ENCODE measurements around the gene SAAL1.

DNA sequence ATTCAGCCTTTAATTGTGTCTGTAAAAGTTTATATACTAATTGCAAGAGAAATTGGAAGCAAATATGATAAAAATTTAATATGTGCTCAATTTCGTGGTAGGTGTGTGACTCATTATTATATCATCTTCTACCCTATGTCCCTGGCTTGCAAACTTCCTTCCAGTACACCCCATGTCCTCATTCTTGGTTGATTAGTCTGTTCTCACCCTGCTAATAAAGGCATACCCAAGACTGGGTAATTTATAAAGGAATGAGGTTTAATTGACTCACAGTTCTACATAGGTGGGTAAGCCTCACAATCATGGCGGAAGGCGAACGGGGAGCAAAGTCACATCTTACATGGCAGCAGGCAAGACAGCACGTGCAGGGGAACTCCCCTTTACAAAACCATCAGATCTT lies 38.4 kb upstream of the SAAL1 start:
- TF ChIP-seq ZNF274 (IDR thresholded peaks at IDR 0.05; ENCODE audit: low read depth, low read length) (no peak), YY1 (IDR thresholded peaks at IDR 0.05; ENCODE audit: insufficient read depth, insufficient read length) (no peak), SUZ12 (IDR thresholded peaks at IDR 0.05; ENCODE audit: extremely low read depth, insufficient read depth, insufficient read length) (no peak)

Measured in NT2/D1 (cell line).